ENCODE data around the gene WFIKKN1. TPM values are rescaled to one million over a fixed set of nuclear protein-coding genes. Genes with fewer than 3 reads are reported as not detected.

Gene WFIKKN1
- total and polyA plus RNA-seq, 4 donors, result 0.31 to 2.5 (median 0.61) TPM

- ATAC-seq (ENCODE audit: insufficient read depth, low FRiP score) (peak; percentile 89), DNase-seq (peak; percentile 95 to 96 (median 96))
- Histone ChIP-seq H3K9ac (ENCODE audit: insufficient read depth in 1 of 2, low read length in 2 of 2) (peak within 1 kb of the TSS; percentile 46 to 94), H3K27ac (ENCODE audit: low read depth in 1 of 2, low read length in 1 of 2) (peak within 1 kb of the TSS; percentile 97 to 98), H3K36me3 (ENCODE audit: control insufficient read depth in 4 of 4, insufficient read depth in 4 of 4, low read length in 4 of 4) (peaks cover 0 to 18% (median 0%) of the 10 kb centered on the region in 4 donors), H3K4me3 (peak within 1 kb of the TSS; percentile 86), H3K4me1 (ENCODE audit: control insufficient read depth in 5 of 5, insufficient read depth in 5 of 5, low read length in 5 of 5) (peaks cover 0 to 27% (median 7%) of the 10 kb centered on the region in 5 donors), H3K27me3 (ENCODE audit: control insufficient read depth in 3 of 3, insufficient read depth in 3 of 3, low read length in 2 of 3) (no peaks in the 10 kb centered on the region), H3K9me3 (ENCODE audit: control insufficient read depth in 4 of 4, insufficient read depth in 3 of 4, low read length in 3 of 4) (no peaks in the 10 kb centered on the region)
- WGBS, 2 donors, result 0% methylated on average over 84 to 91 of the region's 91 CpGs
- TF ChIP-seq, protein P1, sequence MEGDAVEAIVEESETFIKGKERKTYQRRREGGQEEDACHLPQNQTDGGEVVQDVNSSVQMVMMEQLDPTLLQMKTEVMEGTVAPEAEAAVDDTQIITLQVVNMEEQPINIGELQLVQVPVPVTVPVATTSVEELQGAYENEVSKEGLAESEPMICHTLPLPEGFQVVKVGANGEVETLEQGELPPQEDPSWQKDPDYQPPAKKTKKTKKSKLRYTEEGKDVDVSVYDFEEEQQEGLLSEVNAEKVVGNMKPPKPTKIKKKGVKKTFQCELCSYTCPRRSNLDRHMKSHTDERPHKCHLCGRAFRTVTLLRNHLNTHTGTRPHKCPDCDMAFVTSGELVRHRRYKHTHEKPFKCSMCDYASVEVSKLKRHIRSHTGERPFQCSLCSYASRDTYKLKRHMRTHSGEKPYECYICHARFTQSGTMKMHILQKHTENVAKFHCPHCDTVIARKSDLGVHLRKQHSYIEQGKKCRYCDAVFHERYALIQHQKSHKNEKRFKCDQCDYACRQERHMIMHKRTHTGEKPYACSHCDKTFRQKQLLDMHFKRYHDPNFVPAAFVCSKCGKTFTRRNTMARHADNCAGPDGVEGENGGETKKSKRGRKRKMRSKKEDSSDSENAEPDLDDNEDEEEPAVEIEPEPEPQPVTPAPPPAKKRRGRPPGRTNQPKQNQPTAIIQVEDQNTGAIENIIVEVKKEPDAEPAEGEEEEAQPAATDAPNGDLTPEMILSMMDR (IDR thresholded peaks at IDR 0.05; ENCODE audit: control extremely low read depth, extremely low read depth), result peak; percentile 1
These were observed 5.7 kb downstream of the WFIKKN1 start, which contains the start of gene METTL26 for GRCh38 chr16:636206-637080. Gene METTL26, minus strand, starts transcription at chr16:636305. Its CDS starts 15 bp downstream, at chr16:636290.

GRCh38 chr16:637081-638018 lies 6.6 kb downstream of the WFIKKN1 start:
- peak; percentile 87 for ATAC-seq (ENCODE audit: insufficient read depth, low FRiP score)
- Histone ChIP-seq H3K36me3 (ENCODE audit: control insufficient read depth in 4 of 4, insufficient read depth in 4 of 4, low read length in 4 of 4) (peaks cover 0 to 18% (median 0%) of the 10 kb centered on the region in 4 donors), H3K27ac (ENCODE audit: low read depth in 1 of 2, low read length in 1 of 2) (peak overlapping the region; percentile 97 to 98), H3K4me1 (ENCODE audit: control insufficient read depth in 5 of 5, insufficient read depth in 5 of 5, low read length in 5 of 5) (peaks cover 0 to 31% (median 7%) of the 10 kb centered on the region in 5 donors), H3K9me3 (ENCODE audit: control insufficient read depth in 4 of 4, insufficient read depth in 3 of 4, low read length in 3 of 4) (no peaks in the 10 kb centered on the region), H3K4me3 (no peak overlapping the region), H3K27me3 (ENCODE audit: control insufficient read depth in 3 of 3, insufficient read depth in 3 of 3, low read length in 2 of 3) (no peaks in the 10 kb centered on the region), H3K9ac (ENCODE audit: insufficient read depth in 1 of 2, low read length in 2 of 2) (no peak overlapping the region)
- DNase-seq, result peak; percentile 30 to 96 (median 95)
- 15 to 18% methylated on average over 51 to 53 of the region's 53 CpGs for WGBS, 2 donors
- TF ChIP-seq, protein P1 (IDR thresholded peaks at IDR 0.05; ENCODE audit: control extremely low read depth, extremely low read depth), result no peak

DNA sequence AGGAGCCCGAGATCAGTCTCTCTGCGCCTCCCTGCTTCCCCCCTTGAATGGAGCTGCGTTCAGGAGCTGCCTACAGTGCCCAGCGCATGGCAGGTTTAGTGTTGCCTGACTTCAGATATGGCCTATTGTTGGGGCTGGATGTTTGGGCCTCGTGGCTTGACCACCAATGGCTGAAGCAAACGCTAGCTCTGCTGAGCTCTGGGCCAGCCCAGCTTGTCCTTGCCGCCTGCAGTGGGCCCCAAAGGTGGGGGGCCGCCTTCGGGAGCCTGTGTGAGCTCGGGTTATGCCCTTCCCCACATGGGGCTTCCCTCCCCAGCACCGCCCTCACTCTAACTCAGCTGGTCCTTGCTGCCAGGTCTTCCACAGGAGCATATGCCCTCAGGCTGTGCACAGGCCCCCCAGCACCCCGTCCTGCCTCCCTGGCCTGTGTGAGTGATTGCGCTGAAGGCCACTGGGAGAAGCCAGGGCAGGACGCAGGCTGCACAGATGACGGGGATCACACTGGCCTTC lies 7.3 kb downstream of the WFIKKN1 start:
- WGBS, 2 donors, result 88 to 95% methylated on average over 15 of the region's 15 CpGs
- no peak for DNase-seq
- Histone ChIP-seq H3K4me1 (ENCODE audit: control insufficient read depth in 5 of 5, insufficient read depth in 5 of 5, low read length in 5 of 5) (peaks cover 0 to 36% (median 7%) of the 10 kb centered on the region in 5 donors), H3K36me3 (ENCODE audit: control insufficient read depth in 4 of 4, insufficient read depth in 4 of 4, low read length in 4 of 4) (peaks cover 0 to 10% (median 0%) of the 10 kb centered on the region in 4 donors), H3K27ac (ENCODE audit: low read depth in 1 of 2, low read length in 1 of 2) (peak overlapping the region in 1 of 2 donors; percentile 90), H3K27me3 (ENCODE audit: control insufficient read depth in 3 of 3, insufficient read depth in 3 of 3, low read length in 2 of 3) (peaks cover 0 to under 1% (median 0%) of the 10 kb centered on the region in 3 donors), H3K4me3 (no peak overlapping the region), H3K9me3 (ENCODE audit: control insufficient read depth in 4 of 4, insufficient read depth in 3 of 4, low read length in 3 of 4) (no peaks in the 10 kb centered on the region), H3K9ac (ENCODE audit: insufficient read depth in 1 of 2, low read length in 2 of 2) (no peak overlapping the region)
- TF ChIP-seq, protein P1 (IDR thresholded peaks at IDR 0.05; ENCODE audit: control extremely low read depth, extremely low read depth), result no peak
- ATAC-seq (ENCODE audit: insufficient read depth, low FRiP score), result no peak
